Right ventricle myocardium inferior (tissue), 1 donor: ENCODE data around the gene CDHR2. TPM values are rescaled to one million over a fixed set of nuclear protein-coding genes. Genes with fewer than 3 reads are reported as not detected.
A peak's percentile ranks its signal among the peaks of the same experiment; 100 is the strongest.
"Not testable (repeated sequence)": the region's sequence is repeated elsewhere in the genome, so short reads cannot be mapped to it uniquely, and the experiment has no call there.

Source experiments
- ATAC-seq: fragments of 200-7000 bp; cut with Tn5 transposase; one replicate; pipeline ENCODE4 v1.9.1; 2020; ENCODE audit warnings: mild to moderate bottlenecking, moderate library complexity
- DNase-seq: peaks from one replicate; pipeline ENCODE4 v3.0.0; 2021; ENCODE audit errors: missing footprints
- intact Hi-C: fragments of 100-400 bp; cut with DNase I; formaldehyde crosslinking; loops from one replicate; pipeline ENCODE4 v1.11.0; 2022
- total RNA-seq: library from RNA; stranded (reverse); fragmentation: NEBNext Ultra II Directional; extraction: Animal tissue kit (Norgen Biotek cat#: 25700); gene quantifications from one replicate; pipeline ENCODE4 v1.2.1, GENCODE V29; 2021
- donor health status: DM: no; HTN: yes; CAD: no; lungs with severe emphysema.

CDHR2 gene
- total RNA-seq, 1 donor from 2014 or later, result 0.19 TPM

GRCh38 chr5:176538230-176538988 lies 10.7 kb upstream of the CDHR2 start:
- ATAC-seq, result no peak
- intact Hi-C loops, result no loop called here

DNA sequence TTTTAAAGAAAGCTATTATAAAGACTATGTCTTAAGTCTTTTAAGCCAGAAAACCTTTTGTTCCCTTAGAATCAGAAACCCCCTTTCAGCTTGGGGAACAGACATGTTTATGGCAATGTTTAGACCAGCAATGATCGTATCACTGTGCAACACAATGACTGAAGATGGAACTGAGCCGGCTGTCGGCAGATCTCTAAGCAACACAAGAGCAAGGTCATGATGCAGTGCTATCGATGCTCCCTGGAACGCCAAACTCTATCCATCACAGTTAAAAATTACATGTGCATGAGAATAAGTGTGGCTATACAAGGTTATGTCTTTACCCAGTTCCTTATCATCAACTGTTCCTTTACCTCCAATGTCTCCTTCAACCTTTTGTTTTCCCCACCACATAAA lies 10.2 kb upstream of the CDHR2 start:
- intact Hi-C loops, result no loop called here
- DNase-seq (no peak), ATAC-seq (no peak)

More at GRCh38 chr5:176538230-176538988, 10.7 kb upstream of the CDHR2 start:
- DNase-seq, result no peak

GRCh38 chr5:176540476-176540899 lies 8.7 kb upstream of the CDHR2 start:
- no peak for ATAC-seq
- DNase-seq, result peak; percentile 55
- intact Hi-C loops, result loop anchor here (5.0 kb wide), 1 partner anchor 178 kb away; the partner anchor contains the start of gene KIAA1191

DNA sequence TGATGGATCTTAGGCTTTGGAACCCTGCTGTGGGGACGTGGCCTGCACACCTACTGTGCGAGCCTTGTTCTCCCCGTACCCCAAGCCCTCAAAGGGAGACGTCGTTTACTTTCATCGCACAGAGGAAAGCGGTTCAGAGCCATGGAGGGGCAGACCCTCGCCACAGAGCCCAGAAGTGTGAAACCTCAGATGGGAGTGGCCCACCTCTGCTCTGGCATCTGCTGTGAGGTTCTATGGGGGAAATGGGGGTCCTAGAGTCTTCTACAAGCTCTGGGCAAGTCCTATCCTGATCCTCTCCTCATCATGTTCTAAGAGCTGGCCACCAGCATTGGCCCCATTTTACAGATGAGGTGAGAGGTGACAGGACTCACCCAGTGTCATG lies 8.2 kb upstream of the CDHR2 start:
- ATAC-seq, result no peak

GRCh38 chr5:176541338-176542134 lies 7.6 kb upstream of the CDHR2 start:
- DNase-seq (peak; percentile 88), ATAC-seq (no peak)
- intact Hi-C loops, result loop anchor here (2.0 to 5.0 kb wide), 3 partner anchors 95 to 179 kb away; partner anchors contain the start of genes CLTB and KIAA1191

More for the DNA sequence above, 8.2 kb upstream of the CDHR2 start:
- intact Hi-C loops, result loop anchor here (5.0 kb wide), 1 partner anchor 179 kb away; the partner anchor contains the start of gene KIAA1191
- no peak for DNase-seq

- ATAC-seq (no peak), DNase-seq (peak; percentile 72)
- intact Hi-C loops, result loop anchor here (2.0 to 5.0 kb wide), 3 partner anchors 95 to 180 kb away; partner anchors contain the start of genes CLTB and KIAA1191
These were observed 7.0 kb upstream of the CDHR2 start for GRCh38 chr5:176542135-176542595.

DNA sequence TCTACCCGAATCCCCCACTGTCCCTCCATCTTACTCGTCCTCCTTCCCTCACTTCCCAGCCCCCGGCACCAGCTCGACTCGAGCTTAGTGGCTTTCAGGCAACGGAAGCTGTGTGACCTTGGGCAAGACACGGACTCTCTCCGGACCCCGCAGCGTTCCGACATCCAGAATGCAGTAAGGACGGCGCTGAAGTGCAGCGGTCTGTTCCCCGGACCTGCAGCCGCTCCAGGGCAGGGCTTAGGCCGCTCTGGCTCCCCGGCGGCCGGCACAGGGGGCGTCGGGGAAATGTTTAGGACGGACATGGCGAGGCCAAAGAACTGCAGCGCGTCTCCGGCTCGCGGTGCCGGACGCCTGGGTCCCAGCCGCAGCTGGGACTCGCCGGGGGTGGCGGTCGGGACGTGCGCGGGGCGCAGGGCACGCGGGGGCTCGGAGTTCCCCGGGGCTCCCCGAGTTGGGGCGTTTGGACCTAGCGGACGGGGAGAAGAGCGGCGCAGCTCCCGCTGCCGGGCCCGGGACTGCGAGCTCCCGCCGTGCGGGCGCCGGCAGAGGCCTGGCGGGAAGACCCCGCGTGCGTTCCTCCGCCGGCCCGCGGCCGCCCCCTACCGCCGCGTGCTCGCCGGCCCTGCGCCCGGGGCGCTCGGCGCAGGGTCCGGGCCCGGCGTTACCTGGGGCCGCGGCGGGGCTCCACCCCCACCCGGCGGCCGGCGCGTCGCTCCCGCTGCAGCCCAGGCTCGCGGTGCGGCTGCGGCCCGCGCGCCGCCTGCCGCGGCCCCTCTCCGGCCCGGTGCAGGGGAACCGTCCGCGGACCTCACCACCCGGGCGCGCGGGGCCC lies 6.3 kb upstream of the CDHR2 start:
- ATAC-seq, result peak; percentile 15
- intact Hi-C loops, result loop anchor here (2.0 to 5.0 kb wide), 3 partner anchors 96 to 181 kb away; partner anchors contain the start of genes CLTB and KIAA1191
- DNase-seq, result peak; percentile 75

DNA sequence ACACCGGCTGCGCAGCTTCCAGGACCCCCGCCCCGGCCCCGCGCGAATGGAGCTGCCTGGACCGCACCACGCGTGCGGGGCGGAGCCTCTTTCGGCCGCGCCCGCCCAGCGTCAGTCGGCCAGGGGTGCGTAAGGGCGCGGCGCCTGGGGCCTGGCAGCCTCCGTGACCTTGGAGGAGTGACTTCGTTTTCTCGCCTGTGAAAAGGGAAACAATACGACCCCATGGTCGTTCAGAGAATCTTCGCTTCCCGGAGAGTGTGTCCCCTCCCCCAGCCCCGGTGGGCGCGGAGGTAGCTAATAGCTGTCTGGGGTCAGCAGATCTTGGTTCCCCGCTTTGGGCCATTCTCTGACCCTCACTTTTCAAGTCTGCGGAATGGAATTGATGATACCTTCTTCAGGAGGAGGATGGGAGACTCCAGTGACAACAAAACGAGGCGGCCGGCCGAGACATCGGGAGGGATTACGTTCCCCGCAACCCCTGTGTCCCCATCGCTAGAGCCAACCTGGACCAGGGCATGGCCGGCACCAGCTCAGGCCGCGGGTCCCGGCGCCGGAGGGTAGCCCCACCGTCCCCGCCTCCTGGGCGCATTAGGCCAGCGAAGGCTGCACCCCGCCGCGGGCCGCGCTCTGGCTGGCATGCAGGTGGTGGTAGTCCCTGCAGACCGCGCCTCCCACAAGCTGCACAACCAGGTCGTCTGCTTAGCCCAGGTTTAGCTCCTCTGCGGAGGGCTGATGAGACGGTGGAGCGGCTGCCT lies 5.5 kb upstream of the CDHR2 start:
- intact Hi-C loops, result loop anchor here (2.0 to 5.0 kb wide), 3 partner anchors 97 to 181 kb away; partner anchors contain the start of genes CLTB and KIAA1191
- ATAC-seq, result peak; percentile 93
- DNase-seq, result peak; percentile 92

GRCh38 chr5:176545388-176545736 lies 3.8 kb upstream of the CDHR2 start:
- intact Hi-C loops, result no loop called here
- DNase-seq (no peak), ATAC-seq (no peak)

DNA sequence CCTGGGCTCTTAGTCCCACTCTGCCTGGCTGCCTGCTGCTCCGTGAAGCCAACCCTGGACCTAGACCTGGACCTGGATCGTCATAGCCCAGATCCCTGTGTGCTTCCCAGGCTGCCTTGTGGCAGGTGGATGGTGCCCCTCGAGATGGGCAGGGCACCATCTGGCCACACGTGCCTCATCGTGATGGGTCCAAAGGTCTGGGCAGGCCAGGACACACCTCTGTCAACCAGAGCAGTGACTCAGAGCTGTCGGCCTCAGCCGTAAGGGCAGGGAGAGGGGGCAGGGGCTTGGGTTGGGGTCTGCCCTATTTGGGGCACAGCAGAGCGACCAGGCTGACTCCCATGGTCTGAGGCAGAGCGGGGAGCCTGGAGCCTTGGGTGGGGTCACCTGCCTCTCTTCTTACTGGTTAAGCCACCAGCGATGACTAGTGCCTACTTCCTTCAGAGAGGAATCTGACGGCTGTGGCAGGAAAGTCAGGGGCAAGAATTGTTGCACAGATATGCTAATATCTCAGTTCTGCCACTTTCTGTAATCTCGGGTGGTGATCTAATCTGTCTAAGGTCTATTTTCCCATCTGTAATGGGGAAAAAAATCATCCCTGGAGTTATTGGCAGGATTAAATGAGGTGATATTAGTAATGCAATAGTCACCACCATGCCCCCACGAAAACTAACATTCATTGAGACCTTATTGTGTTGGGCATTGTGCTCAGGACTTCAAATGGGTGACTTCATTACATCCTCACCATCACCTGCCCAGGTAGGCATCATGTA lies 3.2 kb upstream of the CDHR2 start:
- ATAC-seq, result no peak
- intact Hi-C loops, result no loop called here
- peak; percentile 39 for DNase-seq

DNA sequence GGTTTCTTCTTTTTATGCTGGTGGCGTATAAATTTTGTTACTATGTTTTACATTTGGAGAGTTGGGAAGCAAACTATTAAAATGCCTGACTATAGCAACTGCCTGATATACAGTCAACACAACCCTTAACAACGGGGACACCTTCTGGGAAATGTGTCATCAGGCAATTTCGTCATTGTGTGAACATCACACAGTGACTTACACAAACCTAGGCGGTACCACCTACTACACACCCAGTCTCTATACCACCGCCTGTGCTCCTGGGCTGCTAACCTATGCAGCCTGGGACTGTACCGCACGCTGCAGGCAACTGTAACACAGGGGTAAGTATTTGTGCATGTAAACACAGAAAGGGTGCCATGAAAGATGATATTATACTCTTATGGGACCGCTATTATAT lies 1.3 kb upstream of the CDHR2 start:
- peak; percentile 52 for DNase-seq
- ATAC-seq, result no peak
- intact Hi-C loops, result no loop called here

- intact Hi-C loops, result no loop called here
These were observed 729 bp downstream of the CDHR2 start for GRCh38 chr5:176549871-176550270.

GRCh38 chr5:176550275-176550831 lies 1.2 kb downstream of the CDHR2 start:
- DNase-seq, result peak; percentile 72
- intact Hi-C loops, result no loop called here
- ATAC-seq, result no peak

More at GRCh38 chr5:176549871-176550270, 729 bp downstream of the CDHR2 start:
- ATAC-seq (no peak), DNase-seq (peak; percentile 23)

DNA sequence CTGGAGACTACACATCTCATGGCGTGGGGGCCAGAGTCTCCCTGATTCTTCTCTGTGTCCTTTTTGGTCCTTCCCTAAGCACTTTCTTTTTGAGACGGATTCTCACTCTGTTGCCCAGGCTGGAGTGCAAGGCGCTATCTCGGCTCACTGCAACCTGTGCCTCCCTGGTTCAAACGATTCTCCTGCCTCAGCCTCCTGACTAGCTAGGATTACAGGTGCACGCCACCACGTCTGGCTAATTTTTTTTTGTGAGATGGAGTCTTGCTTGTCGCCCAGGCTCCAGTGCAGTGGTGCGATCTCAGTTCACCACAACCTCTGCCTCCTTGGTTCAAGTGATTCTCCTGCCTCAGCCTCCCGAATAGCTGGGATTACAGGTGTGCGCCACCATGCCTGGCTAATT lies 1.8 kb downstream of the CDHR2 start:
- intact Hi-C loops, ATAC-seq: not testable (repeated sequence)
- peak; percentile 15 for DNase-seq

DNA sequence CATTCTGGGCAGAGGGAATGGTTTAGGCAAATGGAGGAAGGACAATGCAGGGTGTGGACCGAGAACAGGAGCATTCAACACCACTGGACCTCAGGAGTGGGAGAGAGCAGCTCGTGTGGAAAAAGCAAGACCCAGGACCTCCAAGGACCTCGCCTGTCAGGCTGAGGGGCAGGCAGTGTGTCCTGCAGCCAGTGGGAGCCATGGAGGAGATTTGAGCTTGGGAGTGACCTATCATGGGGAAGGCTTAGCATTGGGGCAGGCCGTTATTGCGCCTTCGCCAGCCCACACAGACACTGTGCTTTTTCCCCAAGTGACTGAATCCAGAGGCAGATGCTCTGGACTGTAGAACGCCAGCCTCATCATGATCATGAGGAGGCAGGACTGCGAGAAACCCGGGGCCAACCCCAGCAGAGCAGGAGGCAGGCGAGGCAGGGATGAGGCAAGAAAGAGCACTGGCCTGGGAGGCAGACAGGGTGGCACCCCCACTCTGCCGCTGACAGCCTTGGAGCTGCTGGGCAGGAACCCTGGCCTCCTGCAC lies 3.3 kb downstream of the CDHR2 start:
- DNase-seq (no peak), ATAC-seq (no peak)

DNA sequence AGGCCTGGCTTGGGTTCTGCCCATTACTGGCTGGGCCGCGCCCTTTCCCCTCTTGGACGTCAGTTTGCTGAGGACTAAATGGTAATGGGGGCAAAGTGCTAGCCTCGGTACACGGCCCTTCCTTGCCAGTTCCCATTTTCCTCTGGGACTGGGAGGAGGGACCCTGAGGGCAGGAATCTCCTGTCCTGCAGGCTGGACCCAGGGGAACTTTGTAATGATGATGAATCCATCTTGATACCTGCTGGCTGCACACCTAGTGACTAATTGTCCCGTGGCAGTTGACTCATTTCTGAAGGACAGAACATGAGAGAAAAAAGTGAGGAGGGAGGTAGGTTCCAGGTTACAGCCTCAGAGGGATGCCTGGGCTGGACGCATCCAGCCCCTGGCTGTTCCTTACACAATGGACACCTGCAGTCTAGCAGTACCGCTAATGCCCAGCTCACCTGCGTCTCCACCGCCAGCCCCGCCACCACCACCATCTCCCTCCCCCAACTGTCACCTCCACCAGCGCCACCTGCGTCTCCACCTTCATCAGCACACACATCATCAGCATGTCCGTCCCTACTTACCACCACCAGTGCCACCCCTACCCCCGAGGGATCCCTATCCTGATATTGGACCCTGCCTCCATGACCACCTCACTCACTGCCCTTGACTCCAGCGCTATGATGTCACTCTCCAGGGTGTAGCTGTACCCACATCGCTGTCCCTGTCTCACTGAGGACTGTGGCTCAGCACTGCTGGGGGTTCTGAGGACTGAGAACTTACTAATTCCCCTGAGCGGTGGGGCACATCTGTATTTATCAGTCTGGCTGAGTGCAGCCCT lies 4.3 kb downstream of the CDHR2 start:
- ATAC-seq, result no peak
- peak; percentile 26 for DNase-seq
- intact Hi-C loops, result no loop called here

More for the DNA sequence above, 3.3 kb downstream of the CDHR2 start:
- intact Hi-C loops, result no loop called here
